Ishikawa (cell line): ENCODE results near the gene MAP3K19.

Experiments
- CEBPB ChIP-seq: IDR thresholded peaks from 2 replicates; pipeline ENCODE4 v1.6.1; 2012
- CREB1 ChIP-seq: IDR thresholded peaks from 2 replicates; pipeline ENCODE4 v1.6.1; 2012; ENCODE audit warnings: low read depth
- EGR1 ChIP-seq: IDR thresholded peaks from 2 replicates; pipeline ENCODE4 v1.6.1; 2012
- EP300 ChIP-seq: IDR thresholded peaks from 2 replicates; pipeline ENCODE4 v1.6.1; 2012; ENCODE audit warnings: borderline replicate concordance
- FOXM1 ChIP-seq: IDR thresholded peaks from 2 replicates; pipeline ENCODE4 v1.6.1; 2012; ENCODE audit warnings: low read depth, borderline replicate concordance
- NFIC ChIP-seq: IDR thresholded peaks from 2 replicates; pipeline ENCODE4 v1.6.1; 2012
- RAD21 ChIP-seq: IDR thresholded peaks from 2 replicates; pipeline ENCODE4 v1.6.1; 2012; ENCODE audit warnings: low read depth
- TAF1 ChIP-seq: IDR thresholded peaks from 2 replicates; pipeline ENCODE4 v1.6.1; 2012; ENCODE audit warnings: low read depth, mild to moderate bottlenecking
- TCF12 ChIP-seq: IDR thresholded peaks from 2 replicates; pipeline ENCODE4 v1.6.1; 2012; ENCODE audit warnings: low read depth
- TEAD4 ChIP-seq: IDR thresholded peaks from 2 replicates; pipeline ENCODE4 v1.6.1; 2012
- YY1 ChIP-seq: IDR thresholded peaks from 2 replicates; pipeline ENCODE4 v1.6.1; 2012; ENCODE audit warnings: low read depth
- ZBTB7A ChIP-seq: IDR thresholded peaks from 2 replicates; pipeline ENCODE4 v1.6.1; 2012; ENCODE audit warnings: low read depth
- TF ChIP-seq, protein P1 (sequence below): IDR thresholded peaks from 2 replicates; pipeline ENCODE4 v1.6.1; 2012
- TF ChIP-seq, protein P2 (sequence below): IDR thresholded peaks from 2 replicates; pipeline ENCODE4 v1.6.1; 2012; ENCODE audit warnings: low read depth, mild to moderate bottlenecking
- TF ChIP-seq, protein P3 (sequence below): IDR thresholded peaks from 2 replicates; pipeline ENCODE4 v1.6.1; 2012

The MAP3K19 gene

DNA sequence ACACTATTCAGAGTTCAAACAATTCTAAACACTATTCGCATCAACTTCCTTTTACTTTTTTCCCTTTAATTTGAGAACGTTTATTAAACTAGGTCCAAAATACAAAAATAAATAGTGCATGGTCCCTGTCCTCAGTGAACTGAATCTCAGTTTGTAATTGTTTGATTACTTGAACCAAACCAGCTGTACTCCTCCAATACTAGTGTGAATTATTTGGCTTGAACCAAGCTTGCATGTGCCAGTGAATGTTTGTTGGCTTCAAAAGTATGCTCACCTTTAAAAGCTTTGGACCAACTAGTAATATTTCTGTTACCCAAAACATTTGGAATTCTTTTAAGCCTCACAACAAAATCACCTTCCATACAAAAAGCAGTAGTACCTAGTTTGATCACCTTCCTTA lies 113.1 kb downstream of the MAP3K19 start:
- TF ChIP-seq RAD21 = no peak
- TF ChIP-seq EP300 = no peak
- TF ChIP-seq, protein P1, sequence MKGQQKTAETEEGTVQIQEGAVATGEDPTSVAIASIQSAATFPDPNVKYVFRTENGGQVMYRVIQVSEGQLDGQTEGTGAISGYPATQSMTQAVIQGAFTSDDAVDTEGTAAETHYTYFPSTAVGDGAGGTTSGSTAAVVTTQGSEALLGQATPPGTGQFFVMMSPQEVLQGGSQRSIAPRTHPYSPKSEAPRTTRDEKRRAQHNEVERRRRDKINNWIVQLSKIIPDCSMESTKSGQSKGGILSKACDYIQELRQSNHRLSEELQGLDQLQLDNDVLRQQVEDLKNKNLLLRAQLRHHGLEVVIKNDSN = no peak
- TF ChIP-seq FOXM1 = no peak
- no peak for TF ChIP-seq CEBPB
- TF ChIP-seq TCF12 = no peak
- no peak for TF ChIP-seq CREB1
- TF ChIP-seq, protein P2, sequence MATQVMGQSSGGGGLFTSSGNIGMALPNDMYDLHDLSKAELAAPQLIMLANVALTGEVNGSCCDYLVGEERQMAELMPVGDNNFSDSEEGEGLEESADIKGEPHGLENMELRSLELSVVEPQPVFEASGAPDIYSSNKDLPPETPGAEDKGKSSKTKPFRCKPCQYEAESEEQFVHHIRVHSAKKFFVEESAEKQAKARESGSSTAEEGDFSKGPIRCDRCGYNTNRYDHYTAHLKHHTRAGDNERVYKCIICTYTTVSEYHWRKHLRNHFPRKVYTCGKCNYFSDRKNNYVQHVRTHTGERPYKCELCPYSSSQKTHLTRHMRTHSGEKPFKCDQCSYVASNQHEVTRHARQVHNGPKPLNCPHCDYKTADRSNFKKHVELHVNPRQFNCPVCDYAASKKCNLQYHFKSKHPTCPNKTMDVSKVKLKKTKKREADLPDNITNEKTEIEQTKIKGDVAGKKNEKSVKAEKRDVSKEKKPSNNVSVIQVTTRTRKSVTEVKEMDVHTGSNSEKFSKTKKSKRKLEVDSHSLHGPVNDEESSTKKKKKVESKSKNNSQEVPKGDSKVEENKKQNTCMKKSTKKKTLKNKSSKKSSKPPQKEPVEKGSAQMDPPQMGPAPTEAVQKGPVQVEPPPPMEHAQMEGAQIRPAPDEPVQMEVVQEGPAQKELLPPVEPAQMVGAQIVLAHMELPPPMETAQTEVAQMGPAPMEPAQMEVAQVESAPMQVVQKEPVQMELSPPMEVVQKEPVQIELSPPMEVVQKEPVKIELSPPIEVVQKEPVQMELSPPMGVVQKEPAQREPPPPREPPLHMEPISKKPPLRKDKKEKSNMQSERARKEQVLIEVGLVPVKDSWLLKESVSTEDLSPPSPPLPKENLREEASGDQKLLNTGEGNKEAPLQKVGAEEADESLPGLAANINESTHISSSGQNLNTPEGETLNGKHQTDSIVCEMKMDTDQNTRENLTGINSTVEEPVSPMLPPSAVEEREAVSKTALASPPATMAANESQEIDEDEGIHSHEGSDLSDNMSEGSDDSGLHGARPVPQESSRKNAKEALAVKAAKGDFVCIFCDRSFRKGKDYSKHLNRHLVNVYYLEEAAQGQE = no peak
- TF ChIP-seq TAF1 = no peak
- no peak for TF ChIP-seq YY1
- TF ChIP-seq TEAD4 = no peak
- TF ChIP-seq EGR1 = no peak

DNA sequence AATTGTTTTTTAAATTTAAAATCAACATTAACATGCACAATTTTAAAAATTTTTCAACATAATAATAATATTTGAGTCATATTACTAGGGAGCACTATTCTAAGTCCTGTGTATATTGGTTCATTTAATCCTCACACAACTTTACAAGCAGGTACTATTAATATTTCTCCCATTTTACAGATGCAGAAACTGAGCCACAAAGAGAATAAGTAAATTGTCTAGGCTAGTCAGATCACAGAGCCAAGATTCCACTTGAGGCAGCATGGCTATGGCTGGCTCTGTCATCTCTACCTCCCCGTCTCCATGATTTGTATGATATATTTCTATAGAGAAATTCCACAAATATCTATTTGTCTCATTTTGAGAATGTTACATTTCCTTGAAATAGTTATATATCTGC lies 113.5 kb downstream of the MAP3K19 start:
- no peak for TF ChIP-seq NFIC
- no peak for TF ChIP-seq EP300

DNA sequence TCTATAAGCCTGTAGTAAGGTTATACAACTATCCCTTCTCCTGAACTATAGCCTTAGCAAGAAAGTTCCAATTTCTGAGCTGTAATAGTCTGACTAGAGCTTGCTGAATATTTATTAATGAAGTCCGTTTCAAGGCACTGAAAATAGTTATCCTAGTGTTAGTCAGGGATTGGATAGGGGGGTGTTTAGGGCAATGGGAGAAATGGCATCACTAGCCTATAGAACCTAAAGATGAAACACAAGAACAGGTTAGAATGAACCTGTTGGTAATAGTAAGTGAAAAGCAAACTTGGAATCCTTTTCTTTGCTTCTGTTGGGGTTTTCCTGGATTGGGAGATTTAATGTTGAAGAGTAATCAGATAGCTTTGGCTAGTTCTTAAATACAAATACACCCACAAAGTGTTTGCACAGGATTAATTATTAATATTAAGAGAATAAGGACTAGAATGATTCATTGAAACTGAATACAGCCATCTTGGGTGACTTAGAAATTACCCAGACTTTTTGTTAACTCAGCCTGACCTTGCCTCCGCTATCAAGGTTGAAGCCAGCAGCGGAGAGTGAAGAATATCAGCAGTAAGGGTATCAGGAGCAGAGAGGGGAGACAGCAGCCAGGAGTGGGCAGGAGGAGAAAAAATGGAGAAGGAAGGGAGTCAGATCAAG lies 114.3 kb downstream of the MAP3K19 start:
- TF ChIP-seq CEBPB (no peak), RAD21 (no peak), EP300 (no peak), TAF1 (no peak), YY1 (no peak), NFIC (no peak), EGR1 (no peak), CREB1 (no peak), ZBTB7A (no peak), FOXM1 (no peak), TEAD4 (no peak), TCF12 (no peak)
- TF ChIP-seq, protein P3, sequence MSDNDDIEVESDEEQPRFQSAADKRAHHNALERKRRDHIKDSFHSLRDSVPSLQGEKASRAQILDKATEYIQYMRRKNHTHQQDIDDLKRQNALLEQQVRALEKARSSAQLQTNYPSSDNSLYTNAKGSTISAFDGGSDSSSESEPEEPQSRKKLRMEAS = no peak
- TF ChIP-seq, protein P2 = no peak
- TF ChIP-seq, protein P1 = no peak

DNA sequence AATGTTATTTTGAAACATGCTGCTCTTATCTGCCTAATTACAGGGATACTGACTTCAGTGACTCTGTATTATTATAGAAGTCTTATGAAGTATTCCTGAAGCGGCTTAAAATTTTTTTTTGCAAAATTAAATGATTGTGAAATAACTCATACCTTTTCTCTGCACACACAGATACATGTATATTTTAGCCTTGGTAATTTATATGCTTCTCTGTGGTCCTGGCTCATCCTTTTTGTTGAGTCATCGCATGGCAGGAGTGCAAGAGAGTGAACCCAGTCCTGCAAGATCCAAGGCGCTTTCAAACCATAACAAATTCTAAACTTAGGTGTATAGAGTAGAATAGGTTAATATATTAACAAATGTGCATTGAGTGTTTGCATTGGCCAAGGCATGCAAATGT lies 120.1 kb downstream of the MAP3K19 start:
- no peak for TF ChIP-seq ZBTB7A
- TF ChIP-seq, protein P2 = no peak
- TF ChIP-seq TCF12 = no peak
- TF ChIP-seq, protein P3 = no peak
- no peak for TF ChIP-seq EP300
- TF ChIP-seq EGR1 = no peak
- no peak for TF ChIP-seq CEBPB
- no peak for TF ChIP-seq YY1
- no peak for TF ChIP-seq RAD21
- no peak for TF ChIP-seq NFIC
